Measurements from ENCODE around the gene SPOCK1. TPM values are rescaled to one million over a fixed set of nuclear protein-coding genes. Genes with fewer than 3 reads are reported as not detected.

SPOCK1 gene
- total RNA-seq, 1 experiment from 2014 or later = 0.27 TPM

DNA sequence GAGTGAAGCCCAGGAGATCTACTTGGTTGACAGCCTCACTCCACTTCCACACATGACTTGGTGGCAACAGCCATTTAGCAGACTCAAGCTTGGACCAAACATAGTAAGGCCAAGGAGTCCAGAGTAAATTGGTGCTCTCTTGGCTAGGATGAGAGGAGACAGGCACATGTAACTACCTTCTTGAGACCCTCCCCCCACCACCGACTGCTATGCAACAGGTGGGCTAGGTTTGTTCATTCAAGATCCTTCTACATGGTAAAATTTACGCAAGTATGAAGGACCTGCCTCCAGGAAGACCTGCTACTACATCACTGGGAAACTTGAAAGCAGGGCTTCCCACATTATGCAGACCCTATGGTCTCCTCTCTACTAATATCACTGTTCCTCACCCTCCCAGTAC is 442.4 kb downstream of the SPOCK1 start:
- Histone ChIP-seq H3K9ac (ENCODE audit: low read length) (no peak overlapping the region), H3K79me2 (ENCODE audit: insufficient read depth, low read length) (no peaks in the 10 kb centered on the region), H3K27me3 (ENCODE audit: insufficient read depth, low read length) (peaks cover 42% of the 10 kb centered on the region), H2AFZ (ENCODE audit: low read depth, low read length, poor library complexity, severe bottlenecking) (no peak overlapping the region), H4K20me1 (ENCODE audit: insufficient read depth) (no peaks in the 10 kb centered on the region), H3K9me2 (ENCODE audit: insufficient read depth) (no peaks in the 10 kb centered on the region), H3K36me3 (ENCODE audit: control insufficient read depth in 1 of 2, insufficient read depth in 2 of 2, low read length in 2 of 2) (no peaks in the 10 kb centered on the region), H3K4me3 (replicated peaks in 1 of 2; ENCODE audit: low read depth in 1 of 2, low read length in 2 of 2) (no peak overlapping the region), H3K4me1 (ENCODE audit: control insufficient read depth in 1 of 2, insufficient read depth in 2 of 2, low read length in 2 of 2) (no peaks in the 10 kb centered on the region), H3K9me3 (ENCODE audit: control insufficient read depth in 1 of 2, insufficient read depth in 1 of 2, low read depth in 1 of 2, low read length in 2 of 2) (no peaks in the 10 kb centered on the region), H3K4me2 (ENCODE audit: low read length) (no peak overlapping the region), H3K27ac (ENCODE audit: low read depth, low read length) (no peak overlapping the region)
- no peak for DNase-seq (ENCODE audit: low read depth, low spot score)
- no peak for ATAC-seq
- TF ChIP-seq, protein P1, sequence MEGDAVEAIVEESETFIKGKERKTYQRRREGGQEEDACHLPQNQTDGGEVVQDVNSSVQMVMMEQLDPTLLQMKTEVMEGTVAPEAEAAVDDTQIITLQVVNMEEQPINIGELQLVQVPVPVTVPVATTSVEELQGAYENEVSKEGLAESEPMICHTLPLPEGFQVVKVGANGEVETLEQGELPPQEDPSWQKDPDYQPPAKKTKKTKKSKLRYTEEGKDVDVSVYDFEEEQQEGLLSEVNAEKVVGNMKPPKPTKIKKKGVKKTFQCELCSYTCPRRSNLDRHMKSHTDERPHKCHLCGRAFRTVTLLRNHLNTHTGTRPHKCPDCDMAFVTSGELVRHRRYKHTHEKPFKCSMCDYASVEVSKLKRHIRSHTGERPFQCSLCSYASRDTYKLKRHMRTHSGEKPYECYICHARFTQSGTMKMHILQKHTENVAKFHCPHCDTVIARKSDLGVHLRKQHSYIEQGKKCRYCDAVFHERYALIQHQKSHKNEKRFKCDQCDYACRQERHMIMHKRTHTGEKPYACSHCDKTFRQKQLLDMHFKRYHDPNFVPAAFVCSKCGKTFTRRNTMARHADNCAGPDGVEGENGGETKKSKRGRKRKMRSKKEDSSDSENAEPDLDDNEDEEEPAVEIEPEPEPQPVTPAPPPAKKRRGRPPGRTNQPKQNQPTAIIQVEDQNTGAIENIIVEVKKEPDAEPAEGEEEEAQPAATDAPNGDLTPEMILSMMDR (IDR thresholded peaks at IDR 0.05 in 2 of 3, conservative IDR thresholded peaks at IDR 0.05 in 1 of 3; ENCODE audit: borderline replicate concordance in 1 of 3, insufficient read depth in 1 of 3, low read depth in 2 of 3, low read length in 2 of 3) = no peak
- TF ChIP-seq POLR2A (IDR thresholded peaks at IDR 0.05; ENCODE audit: borderline replicate concordance, extremely low read depth, insufficient read depth, insufficient read length) (no peak), ZNF274 (IDR thresholded peaks at IDR 0.05; ENCODE audit: low read depth, low read length) (no peak), EGR1 (IDR thresholded peaks at IDR 0.05; ENCODE audit: low read depth) (no peak), TCF7L2 (IDR thresholded peaks at IDR 0.05; ENCODE audit: borderline replicate concordance, extremely low read depth, insufficient read depth, insufficient read length) (no peak), MAX (IDR thresholded peaks at IDR 0.05) (no peak), CEBPB (IDR thresholded peaks at IDR 0.05; ENCODE audit: low read depth) (no peak), JUND (IDR thresholded peaks at IDR 0.05) (no peak), ZFX (IDR thresholded peaks at IDR 0.05) (no peak), EZH2phosphoT487 (IDR thresholded peaks at IDR 0.05; ENCODE audit: borderline replicate concordance) (no peak), SP1 (IDR thresholded peaks at IDR 0.05; ENCODE audit: low read depth) (no peak), SRF (IDR thresholded peaks at IDR 0.05; ENCODE audit: low read depth) (no peak)
- TF ChIP-seq, protein P2, sequence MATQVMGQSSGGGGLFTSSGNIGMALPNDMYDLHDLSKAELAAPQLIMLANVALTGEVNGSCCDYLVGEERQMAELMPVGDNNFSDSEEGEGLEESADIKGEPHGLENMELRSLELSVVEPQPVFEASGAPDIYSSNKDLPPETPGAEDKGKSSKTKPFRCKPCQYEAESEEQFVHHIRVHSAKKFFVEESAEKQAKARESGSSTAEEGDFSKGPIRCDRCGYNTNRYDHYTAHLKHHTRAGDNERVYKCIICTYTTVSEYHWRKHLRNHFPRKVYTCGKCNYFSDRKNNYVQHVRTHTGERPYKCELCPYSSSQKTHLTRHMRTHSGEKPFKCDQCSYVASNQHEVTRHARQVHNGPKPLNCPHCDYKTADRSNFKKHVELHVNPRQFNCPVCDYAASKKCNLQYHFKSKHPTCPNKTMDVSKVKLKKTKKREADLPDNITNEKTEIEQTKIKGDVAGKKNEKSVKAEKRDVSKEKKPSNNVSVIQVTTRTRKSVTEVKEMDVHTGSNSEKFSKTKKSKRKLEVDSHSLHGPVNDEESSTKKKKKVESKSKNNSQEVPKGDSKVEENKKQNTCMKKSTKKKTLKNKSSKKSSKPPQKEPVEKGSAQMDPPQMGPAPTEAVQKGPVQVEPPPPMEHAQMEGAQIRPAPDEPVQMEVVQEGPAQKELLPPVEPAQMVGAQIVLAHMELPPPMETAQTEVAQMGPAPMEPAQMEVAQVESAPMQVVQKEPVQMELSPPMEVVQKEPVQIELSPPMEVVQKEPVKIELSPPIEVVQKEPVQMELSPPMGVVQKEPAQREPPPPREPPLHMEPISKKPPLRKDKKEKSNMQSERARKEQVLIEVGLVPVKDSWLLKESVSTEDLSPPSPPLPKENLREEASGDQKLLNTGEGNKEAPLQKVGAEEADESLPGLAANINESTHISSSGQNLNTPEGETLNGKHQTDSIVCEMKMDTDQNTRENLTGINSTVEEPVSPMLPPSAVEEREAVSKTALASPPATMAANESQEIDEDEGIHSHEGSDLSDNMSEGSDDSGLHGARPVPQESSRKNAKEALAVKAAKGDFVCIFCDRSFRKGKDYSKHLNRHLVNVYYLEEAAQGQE (IDR thresholded peaks at IDR 0.05; ENCODE audit: low read depth) = no peak
- TF ChIP-seq, protein P3, sequence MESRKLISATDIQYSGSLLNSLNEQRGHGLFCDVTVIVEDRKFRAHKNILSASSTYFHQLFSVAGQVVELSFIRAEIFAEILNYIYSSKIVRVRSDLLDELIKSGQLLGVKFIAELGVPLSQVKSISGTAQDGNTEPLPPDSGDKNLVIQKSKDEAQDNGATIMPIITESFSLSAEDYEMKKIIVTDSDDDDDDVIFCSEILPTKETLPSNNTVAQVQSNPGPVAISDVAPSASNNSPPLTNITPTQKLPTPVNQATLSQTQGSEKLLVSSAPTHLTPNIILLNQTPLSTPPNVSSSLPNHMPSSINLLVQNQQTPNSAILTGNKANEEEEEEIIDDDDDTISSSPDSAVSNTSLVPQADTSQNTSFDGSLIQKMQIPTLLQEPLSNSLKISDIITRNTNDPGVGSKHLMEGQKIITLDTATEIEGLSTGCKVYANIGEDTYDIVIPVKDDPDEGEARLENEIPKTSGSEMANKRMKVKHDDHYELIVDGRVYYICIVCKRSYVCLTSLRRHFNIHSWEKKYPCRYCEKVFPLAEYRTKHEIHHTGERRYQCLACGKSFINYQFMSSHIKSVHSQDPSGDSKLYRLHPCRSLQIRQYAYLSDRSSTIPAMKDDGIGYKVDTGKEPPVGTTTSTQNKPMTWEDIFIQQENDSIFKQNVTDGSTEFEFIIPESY (IDR thresholded peaks at IDR 0.05; ENCODE audit: extremely low read depth, insufficient replicate concordance, low read length) = no peak
- ChIA-PET RAD21 (ENCODE audit: low non-redundant PET in 1 of 2, low total read pairs in 2 of 2, uncharacterized antibody in 2 of 2, unreplicated experiment in 2 of 2) (no interaction called here), POLR2A (no interaction called here), CTCF (interaction anchor here (1.3 kb wide), 1 partner anchor 18 kb away, joined by 3 read pairs; no protein-coding TSS in a partner anchor)
- intact Hi-C loops (cut with micrococcal nuclease) = no loop called here
- BruUV-seq (replicated peaks) = no TSS peak

Measured in HCT116 (cell line).